GM23338 (cell line): ENCODE data around the gene ASGR1. TPM values are rescaled to one million over a fixed set of nuclear protein-coding genes. Genes with fewer than 3 reads are reported as not detected.

ENCODE experiments used
- ATAC-seq: fragments of 200-7000 bp; cut with Tn5 transposase; 3 replicates; pipeline ENCODE4 v1.9.1; 2020
- DNase-seq: peaks from one replicate; pipeline ENCODE4 v3.0.0-alpha.2; 2015; ENCODE audit warnings: low spot score
- H2AFZ ChIP-seq: fragments of 200-600 bp; sonication (generic); 2 replicates; pipeline ENCODE4 v1.8.0; 2016; ENCODE audit warnings: antibody characterized with exemption, mild to moderate bottlenecking, moderate library complexity
- H3F3A ChIP-seq: fragments of 200-600 bp; sonication (generic); replicated peaks from 2 replicates; pipeline ENCODE4 v1.8.0; 2017; ENCODE audit warnings: antibody characterized with exemption, mixed run types, low read depth
- H3K27ac ChIP-seq: fragments of 200-600 bp; sonication (generic); 2 replicates; pipeline ENCODE4 v1.6.1; 2016; ENCODE audit warnings: low read depth
- H3K27me3 ChIP-seq: fragments of 200-600 bp; sonication (generic); 2 replicates; pipeline ENCODE4 v1.8.0; 2016; ENCODE audit warnings: mild to moderate bottlenecking, mixed run types, moderate library complexity; ENCODE audit not compliant: insufficient read depth
- H3K36me3 ChIP-seq: fragments of 200-600 bp; sonication (generic); 2 replicates; pipeline ENCODE4 v1.8.0; 2016; ENCODE audit warnings: mild to moderate bottlenecking; ENCODE audit not compliant: insufficient read depth
- H3K4me1 ChIP-seq: fragments of 200-600 bp; sonication (generic); 2 replicates; pipeline ENCODE4 v1.8.0; 2016; ENCODE audit warnings: mild to moderate bottlenecking, moderate library complexity; ENCODE audit not compliant: insufficient read depth
- H3K4me2 ChIP-seq: fragments of 200-600 bp; sonication (generic); 2 replicates; pipeline ENCODE4 v1.7.1; 2017; ENCODE audit warnings: mixed run types
- H3K4me3 ChIP-seq: fragments of 200-600 bp; sonication (generic); 2 replicates; pipeline ENCODE4 v1.6.1; 2016; ENCODE audit warnings: mixed run types
- H3K79me2 ChIP-seq: fragments of 200-600 bp; sonication (generic); replicated peaks from 2 replicates; pipeline ENCODE4 v1.8.0; 2017; ENCODE audit warnings: mild to moderate bottlenecking; ENCODE audit not compliant: insufficient read depth
- H3K9me2 ChIP-seq: fragments of 200-600 bp; sonication (generic); 2 replicates; pipeline ENCODE4 v1.8.0; 2017; ENCODE audit not compliant: insufficient read depth
- H4K20me1 ChIP-seq: fragments of 200-600 bp; sonication (generic); replicated peaks from 2 replicates; pipeline ENCODE4 v1.8.0; 2017; ENCODE audit warnings: mild to moderate bottlenecking; ENCODE audit not compliant: insufficient read depth
- H3K27ac Mint-ChIP-seq: 2 replicates; pipeline ENCODE4 v1.8.0; 2020; ENCODE audit warnings: inconsistent platforms, mild to moderate bottlenecking, moderate library complexity, mixed read lengths
- H3K27me3 Mint-ChIP-seq: 3 replicates; pipeline ENCODE4 v1.8.0; 2022; ENCODE audit warnings: low read depth, mild to moderate bottlenecking, moderate library complexity, mixed read lengths, inconsistent platforms; ENCODE audit not compliant: insufficient read depth, poor library complexity
- H3K36me3 Mint-ChIP-seq: 3 replicates; pipeline ENCODE4 v1.8.0; 2021; ENCODE audit warnings: low read depth, mild to moderate bottlenecking, inconsistent platforms, moderate library complexity, mixed read lengths
- H3K4me1 Mint-ChIP-seq: 3 replicates; pipeline ENCODE4 v1.8.0; 2020; ENCODE audit warnings: mild to moderate bottlenecking, inconsistent platforms, mixed read lengths
- H3K4me3 Mint-ChIP-seq: 3 replicates; pipeline ENCODE4 v1.8.0; 2021; ENCODE audit warnings: moderate library complexity, mild to moderate bottlenecking, inconsistent platforms, mixed read lengths
- H3K9me3 Mint-ChIP-seq: 3 replicates; pipeline ENCODE4 v1.8.0; 2020; ENCODE audit warnings: moderate library complexity, mild to moderate bottlenecking, inconsistent platforms, mixed read lengths
- CREB1 ChIP-seq: fragments of 250-450 bp; sonication (Bioruptor Pico); IDR thresholded peaks from 2 replicates; pipeline ENCODE4 v1.5.0; 2020; ENCODE audit warnings: low read depth, mild to moderate bottlenecking, moderate library complexity
- EZH2 ChIP-seq: fragments of 200-600 bp; sonication (generic); IDR thresholded peaks from one replicate; pipeline ENCODE4 v1.8.0; 2017; ENCODE audit warnings: antibody characterized with exemption, mild to moderate bottlenecking, low read depth; ENCODE audit not compliant: unreplicated experiment
- EZH2phosphoT487 ChIP-seq: fragments of 200-600 bp; sonication (generic); IDR thresholded peaks from one replicate; pipeline ENCODE4 v1.8.1; 2018; ENCODE audit warnings: antibody characterized with exemption; ENCODE audit not compliant: unreplicated experiment
- NANOG ChIP-seq: IDR thresholded peaks from 2 replicates; pipeline ENCODE4 v1.6.1; 2016; ENCODE audit warnings: antibody characterized with exemption, borderline replicate concordance
- POLR2AphosphoS5 ChIP-seq: IDR thresholded peaks from 2 replicates; pipeline ENCODE4 v1.6.1; 2016; ENCODE audit warnings: antibody characterized with exemption, low read depth
- ZNF114 ChIP-seq: fragments of 250-450 bp; sonication (Bioruptor Pico); IDR thresholded peaks from 2 replicates; pipeline ENCODE4 v1.5.0; 2020; ENCODE audit warnings: mild to moderate bottlenecking, moderate library complexity
- ZNF462 ChIP-seq: fragments of 250-450 bp; sonication (Bioruptor Pico); IDR thresholded peaks from 2 replicates; pipeline ENCODE4 v1.5.0; 2020; ENCODE audit warnings: mild to moderate bottlenecking, moderate library complexity
- polyA plus RNA-seq: library from polyadenylated mRNA; unstranded; fragments of >200 nt; fragmentation: Nextera tagmentation; extraction: Ambion mirVana; gene quantifications from 2 replicates; pipeline ENCODE4 v1.2.1, GENCODE V29; 2016
- total RNA-seq: library from RNA; depleted of rRNA; stranded (reverse); fragments of >200 nt; shearing (Covaris generic); gene quantifications from 2 replicates; pipeline ENCODE4 v1.2.3, GENCODE V29; 2014

Gene ASGR1
- total and polyA plus RNA-seq, 2 experiments from 2014 or later = 8.3 to 9.0 TPM

- H3K27me3 ChIP-seq = peaks cover 22% of the 10 kb centered on the region
- no peaks in the 10 kb centered on the region for H3K36me3 Mint-ChIP-seq
- no peaks in the 10 kb centered on the region for H3K9me2 ChIP-seq
- H3K4me1 Mint-ChIP-seq = peaks cover 57% of the 10 kb centered on the region
- no peaks in the 10 kb centered on the region for H4K20me1 ChIP-seq
- ATAC-seq = peak; percentile 11
- H3K79me2 ChIP-seq = no peaks in the 10 kb centered on the region
- H2AFZ ChIP-seq = peak overlapping the region; percentile 86; the same call in 1 of the 2 replicates
- H3K4me3 Mint-ChIP-seq = peak overlapping the region; percentile 33; the same call in 2 of the 3 replicates
- H3K4me3 ChIP-seq = peak overlapping the region; percentile 30; the same call in 1 of the 2 replicates
- TF ChIP-seq NANOG (no peak), ZNF462 (CRISPR knock-in tag) (no peak), POLR2AphosphoS5 (no peak), EZH2 (no peak), CREB1 (CRISPR knock-in tag) (no peak), ZNF114 (no peak), EZH2phosphoT487 (no peak)
- H3K4me2 ChIP-seq = peak overlapping the region; percentile 69
- H3K9me3 Mint-ChIP-seq = no peaks in the 10 kb centered on the region
- peaks cover 22% of the 10 kb centered on the region for H3K27me3 Mint-ChIP-seq
- peaks cover 21% of the 10 kb centered on the region for H3F3A ChIP-seq
- DNase-seq = no peak
- H3K4me1 ChIP-seq = peaks cover 55% of the 10 kb centered on the region
- H3K36me3 ChIP-seq = no peaks in the 10 kb centered on the region
- H3K27ac ChIP-seq = no peak overlapping the region
- peak overlapping the region; percentile 78 for H3K27ac Mint-ChIP-seq
Measured at GRCh38 chr17:7130621-7131422, 48.3 kb downstream of the ASGR1 start.
